Right ventricle myocardium superior (tissue), 1 donor: Measurements from ENCODE around the gene PROSER3. TPM values are rescaled to one million over a fixed set of nuclear protein-coding genes. Genes with fewer than 3 reads are reported as not detected.
A peak's percentile ranks its signal among the peaks of the same experiment; 100 is the strongest.

Experiments
- ATAC-seq: fragments of 200-7000 bp; cut with Tn5 transposase; one replicate; pipeline ENCODE4 v1.9.1; 2020; ENCODE audit warnings: mild to moderate bottlenecking; ENCODE audit not compliant: poor library complexity
- DNase-seq: peaks from one replicate; pipeline ENCODE4 v3.0.0-alpha.2; 2020
- intact Hi-C: fragments of 100-400 bp; cut with DNase I; formaldehyde crosslinking; loops from one replicate; pipeline ENCODE4 v1.11.2; 2022
- long read RNA-seq: library from polyadenylated mRNA; unstranded; transcript quantifications from one replicate; pipeline ENCODE4 v2.0.0, GENCODE V29; 2021
- total RNA-seq: library from RNA; stranded (reverse); fragmentation: NEBNext Ultra II Directional; extraction: Animal tissue kit (Norgen Biotek cat#: 25700); gene quantifications from one replicate; pipeline ENCODE4 v1.2.1, GENCODE V29; 2021
- donor health status: DM: no; HTN: yes; CAD: no; lungs with severe emphysema.

Gene PROSER3
- total RNA-seq = 5.9 TPM
- long read RNA-seq = 0 reads

DNA sequence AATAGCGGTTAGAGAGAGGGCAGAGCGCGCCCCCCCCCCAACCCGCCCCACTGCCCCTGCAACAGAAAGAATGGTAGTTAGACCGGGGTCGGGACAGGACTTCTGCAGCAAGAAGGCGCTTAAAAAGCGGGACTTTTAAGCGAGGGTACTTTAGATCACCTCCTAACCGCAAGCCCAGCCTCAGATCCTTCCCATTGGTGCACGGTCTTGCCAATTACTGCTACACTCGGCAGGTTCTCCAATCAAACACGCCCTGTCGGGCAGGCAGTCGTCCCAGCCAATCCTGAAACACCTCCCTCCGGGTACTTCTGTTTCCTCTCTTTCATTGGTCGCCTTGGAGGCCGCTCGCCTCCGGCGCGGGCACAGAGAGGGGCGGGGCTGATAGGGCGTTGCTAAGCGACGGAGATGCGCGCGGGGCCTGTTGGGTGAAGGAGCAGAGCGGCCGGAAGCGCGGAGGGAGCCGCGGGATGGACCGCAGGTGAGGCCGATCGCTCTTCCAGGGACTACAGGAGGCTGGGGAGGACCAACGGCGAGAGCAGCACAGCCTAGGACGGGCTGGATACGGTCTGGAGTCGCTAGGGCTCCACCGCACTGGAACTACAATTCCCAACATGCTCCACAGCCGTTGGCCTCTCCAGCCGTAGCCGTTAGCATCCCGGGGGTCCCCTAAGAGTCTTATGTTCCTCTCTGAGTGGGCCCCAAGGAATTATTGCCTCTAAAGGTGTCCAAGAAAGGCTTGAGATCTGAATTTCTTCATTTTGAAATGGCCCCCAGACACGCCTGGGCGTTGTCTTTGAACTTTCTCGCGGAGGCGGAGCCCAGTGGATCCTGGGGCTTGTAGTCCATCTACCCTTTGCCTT, at the start of gene PROSER3:
Gene PROSER3 (plus strand): TSS at position 428 of the 860 bp plus-strand sequence. CDS start 40 bp downstream, at position 468.
- peak; percentile 76 for ATAC-seq
- peak; percentile 99 for DNase-seq
- intact Hi-C loops = loop anchor here (5.0 kb wide), 1 partner anchor 174 kb away; no protein-coding TSS in a partner anchor

DNA sequence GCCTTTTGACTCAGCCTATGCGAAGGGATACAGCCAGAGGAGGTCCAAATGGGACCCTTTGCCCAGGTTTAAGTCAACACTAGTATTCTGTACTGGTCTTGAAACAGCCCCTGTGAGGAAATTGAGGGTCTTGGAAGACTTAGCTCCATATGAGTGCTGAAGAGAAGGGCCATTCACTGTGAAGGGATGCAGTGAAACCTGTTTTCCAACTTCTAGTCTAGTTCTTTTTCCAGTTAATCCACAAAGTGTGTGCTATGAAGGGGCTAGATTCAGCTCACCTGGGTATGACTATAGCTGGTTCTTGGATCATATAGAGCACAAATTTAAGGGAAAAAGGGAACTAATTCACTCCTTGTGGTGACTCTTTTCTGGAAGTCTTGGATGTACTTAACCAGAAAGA, 49.6 kb upstream of the PROSER3 start:
- intact Hi-C loops = no loop called here
- ATAC-seq = no peak
- no peak for DNase-seq

DNA sequence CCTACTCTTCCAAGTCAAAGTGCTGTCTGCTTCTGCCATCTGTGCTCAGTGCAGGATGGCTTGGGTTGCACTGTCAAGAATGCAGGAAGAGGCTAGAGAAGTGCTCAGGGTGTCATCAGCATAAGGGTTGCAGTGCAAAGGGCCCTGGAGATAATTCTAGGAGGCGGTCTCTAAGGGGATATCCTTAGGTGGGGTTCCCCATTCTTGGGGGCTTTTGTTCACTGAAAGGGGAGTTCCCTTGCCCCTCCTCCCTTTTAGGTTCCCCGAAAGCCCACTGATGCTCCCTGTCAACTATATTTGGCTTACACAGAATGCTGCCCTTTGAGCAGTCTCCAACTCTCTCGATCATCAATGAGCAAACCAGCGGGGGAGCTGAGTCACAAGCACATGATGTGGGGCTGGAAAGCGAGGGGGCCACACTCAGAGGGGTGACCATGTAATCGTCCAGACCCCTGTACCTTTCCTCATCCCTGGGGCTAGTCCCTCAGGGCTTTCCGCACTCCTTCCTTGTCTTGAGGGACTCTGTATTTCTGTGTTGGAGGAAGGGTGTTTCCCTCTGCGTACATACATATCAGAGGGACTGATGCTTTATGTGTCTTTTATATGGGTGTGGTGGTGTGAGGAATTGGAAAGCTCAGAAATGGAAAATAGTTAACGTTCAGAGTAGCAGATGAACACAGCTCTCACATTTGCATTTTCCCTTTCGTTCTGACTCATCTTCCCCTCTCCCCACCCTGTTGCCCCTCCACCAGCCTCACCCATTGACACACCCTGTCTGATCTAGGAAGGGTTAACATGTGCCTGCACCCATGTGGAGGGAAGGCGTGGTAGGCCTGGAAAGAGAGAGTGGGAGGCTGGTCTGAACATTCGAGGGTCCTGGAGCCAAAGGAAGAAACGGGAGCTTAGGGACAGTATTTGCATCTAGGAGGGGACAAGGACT, 46.9 kb upstream of the PROSER3 start:
- intact Hi-C loops = loop anchor here (10.0 kb wide), 2 partner anchors 166 to 224 kb away; partner anchors contain the start of genes LRFN3 and TMEM147
- DNase-seq (no peak), ATAC-seq (no peak)

GRCh38 chr19:35712567-35713505, 45.1 kb upstream of the PROSER3 start:
- intact Hi-C loops = loop anchor here (10.0 kb wide), 2 partner anchors 168 to 222 kb away; partner anchors contain the start of genes LRFN3 and TMEM147

GRCh38 chr19:35713506-35713850, 44.5 kb upstream of the PROSER3 start:
- intact Hi-C loops = loop anchor here (10.0 kb wide), 2 partner anchors 169 to 221 kb away; partner anchors contain the start of genes LRFN3 and TMEM147
- ATAC-seq = no peak

More at GRCh38 chr19:35712567-35713505, 45.1 kb upstream of the PROSER3 start:
- ATAC-seq = no peak
- DNase-seq = no peak

DNA sequence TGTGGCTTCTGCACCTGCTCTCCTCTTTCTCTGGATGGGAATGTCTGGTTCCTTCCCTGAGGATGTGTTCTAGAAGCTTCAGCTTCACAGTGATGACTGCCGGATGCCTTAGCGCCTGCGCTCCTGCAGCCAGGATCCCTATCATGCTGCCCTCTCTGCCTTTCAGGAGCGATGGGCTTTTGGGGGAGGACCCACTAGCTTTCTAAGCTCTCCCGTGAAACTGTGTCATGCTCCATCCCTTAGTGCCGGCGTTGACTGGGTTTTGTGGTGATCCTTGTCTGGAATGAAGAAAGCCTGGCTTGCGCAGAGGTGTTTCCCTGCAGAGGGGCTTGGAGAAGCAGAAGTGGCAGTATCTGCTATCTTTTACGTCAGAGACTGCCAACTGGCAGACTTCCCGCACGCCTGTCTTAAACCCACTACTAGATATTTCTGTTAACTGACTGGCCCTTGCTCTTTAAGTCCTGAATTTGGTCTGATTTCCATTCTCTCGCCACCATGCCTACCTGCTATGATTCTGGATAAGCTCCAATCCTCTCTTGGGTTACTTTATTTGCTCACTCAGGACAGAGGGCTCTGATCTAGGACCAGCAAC, 44.0 kb upstream of the PROSER3 start:
- ATAC-seq = no peak
- intact Hi-C loops = loop anchor here (10.0 kb wide), 2 partner anchors 169 to 221 kb away; partner anchors contain the start of genes LRFN3 and TMEM147
- no peak for DNase-seq

More at GRCh38 chr19:35713506-35713850, 44.5 kb upstream of the PROSER3 start:
- DNase-seq = no peak

- intact Hi-C loops = loop anchor here (10.0 kb wide), 2 partner anchors 170 to 220 kb away; partner anchors contain the start of genes LRFN3 and TMEM147
Observed at GRCh38 chr19:35714601-35715354, 43.2 kb upstream of the PROSER3 start.

GRCh38 chr19:35715355-35715809, 42.6 kb upstream of the PROSER3 start:
- intact Hi-C loops = loop anchor here (10.0 kb wide), 2 partner anchors 171 to 219 kb away; partner anchors contain the start of genes LRFN3 and TMEM147
- DNase-seq = no peak
- ATAC-seq = no peak

More at GRCh38 chr19:35714601-35715354, 43.2 kb upstream of the PROSER3 start:
- no peak for DNase-seq
- no peak for ATAC-seq

- intact Hi-C loops = loop anchor here (2.0 to 10.0 kb wide), 3 partner anchors 21 to 219 kb away; partner anchors contain the start of genes LRFN3 and TMEM147
- peak; percentile 52 for ATAC-seq
- DNase-seq = peak; percentile 83
Observed at GRCh38 chr19:35715981-35716800, 41.8 kb upstream of the PROSER3 start.

DNA sequence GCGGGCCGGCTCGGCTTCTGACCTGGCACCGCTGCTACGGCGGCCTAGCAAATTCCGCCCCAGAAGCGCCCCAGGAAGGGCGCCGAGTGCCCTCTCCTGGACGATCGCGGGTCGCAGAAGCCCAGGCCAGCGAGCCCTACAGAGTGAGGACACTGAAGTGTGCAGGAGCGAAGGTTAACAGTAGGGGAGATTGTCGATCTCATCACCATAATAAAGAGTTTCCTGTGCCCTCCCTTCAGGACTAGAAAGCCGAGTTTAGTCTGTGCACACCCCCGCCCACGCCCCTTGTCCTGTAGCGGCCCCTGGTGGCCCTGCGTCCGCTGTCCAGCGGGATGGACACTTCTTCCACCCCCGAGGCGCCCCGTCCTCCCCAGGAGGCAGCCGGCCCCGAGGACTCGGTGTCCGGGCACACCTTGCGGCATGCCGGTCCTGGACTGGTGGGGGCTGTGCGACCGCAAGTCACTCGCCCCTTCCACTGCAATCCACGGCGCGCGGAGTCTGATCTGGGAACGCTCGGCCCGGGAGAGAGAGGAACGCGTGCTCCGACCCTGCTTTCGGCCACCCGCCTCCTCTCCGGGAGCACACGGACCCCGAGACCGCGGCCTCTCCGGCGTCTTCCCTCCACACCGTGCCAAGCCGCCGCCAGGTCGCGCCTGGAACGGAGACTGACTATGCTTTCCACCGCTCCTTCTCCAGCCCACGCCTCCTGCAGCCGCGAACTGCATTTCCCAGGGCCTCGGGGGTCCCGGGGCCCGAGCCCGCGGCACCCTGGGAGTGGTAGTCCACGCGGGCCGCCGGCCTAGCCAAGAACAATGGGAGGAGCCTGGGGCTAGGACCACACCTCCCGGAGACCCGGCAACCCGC, 40.9 kb upstream of the PROSER3 start:
- peak; percentile 95 for ATAC-seq
- intact Hi-C loops = loop anchor here (2.0 to 10.0 kb wide), 3 partner anchors 22 to 218 kb away; partner anchors contain the start of genes LRFN3 and TMEM147
- peak; percentile 97 for DNase-seq

- intact Hi-C loops = loop anchor here (2.0 to 10.0 kb wide), 3 partner anchors 23 to 217 kb away; partner anchors contain the start of genes LRFN3 and TMEM147
- ATAC-seq (peak; percentile 82), DNase-seq (no peak)
Observed at GRCh38 chr19:35717665-35718344, 40.2 kb upstream of the PROSER3 start, which contains the start of gene KMT2B. Gene KMT2B (plus strand): TSS chr19:35718003. CDS start chr19:35718019, 16 bp downstream.

DNA sequence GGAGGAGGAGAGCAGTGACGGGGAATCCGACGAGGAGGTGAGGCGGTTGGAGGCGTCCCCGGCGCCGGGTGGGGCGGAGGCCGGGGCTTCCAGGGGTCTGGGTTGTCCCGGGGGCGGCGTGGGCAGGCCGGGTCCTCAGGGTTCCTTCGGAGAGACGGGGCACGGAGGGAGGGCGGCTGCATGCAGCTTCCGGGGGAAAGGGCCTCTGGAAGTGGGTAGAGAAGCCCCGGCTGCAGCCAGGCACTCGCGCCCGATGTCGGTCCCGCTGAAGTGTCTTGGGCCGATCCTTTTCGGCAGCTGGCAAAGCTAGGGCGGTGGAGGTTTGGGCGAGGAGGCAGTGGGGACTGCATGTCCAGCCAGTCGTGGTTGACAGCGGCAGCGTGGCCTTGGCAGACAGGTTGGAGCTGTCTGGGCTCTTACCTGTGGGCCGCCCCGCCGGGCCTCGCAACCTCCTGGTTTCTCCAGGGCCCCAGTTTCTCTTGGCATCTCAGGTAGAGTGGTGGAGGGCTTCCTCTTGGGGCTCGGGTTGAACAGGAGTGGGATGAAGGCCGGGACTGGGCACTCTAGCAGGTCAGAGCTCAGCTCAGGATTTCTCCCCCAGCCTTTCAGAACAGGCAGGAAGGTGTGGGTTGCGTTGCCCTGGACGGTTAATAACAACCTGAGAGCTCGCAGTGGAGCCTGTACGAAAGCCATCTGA, 39.5 kb upstream of the PROSER3 start:
- DNase-seq (no peak), ATAC-seq (no peak)
- intact Hi-C loops = loop anchor here (10.0 kb wide), 2 partner anchors 174 to 216 kb away; partner anchors contain the start of genes LRFN3 and TMEM147
